K562 (cell line): ENCODE measurements around the gene FAM72C. TPM values are rescaled to one million over a fixed set of nuclear protein-coding genes. Genes with fewer than 3 reads are reported as not detected.
"Not testable (repeated sequence)": the region's sequence is repeated elsewhere in the genome, so short reads cannot be mapped to it uniquely, and the experiment has no call there.

Experiments used
- ATAC-seq: fragments of 200-7000 bp; cut with Tn5 transposase; 3 replicates; pipeline ENCODE4 v1.9.1; 2020; ENCODE audit warnings: moderate library complexity
- BruUV-seq: library from RNA; stranded (reverse); fragments of 400-500 nt; replicated peaks from 2 replicates; lab custom pipeline; 2021; lab: Mats Ljungman, UMichigan
- CTCF ChIA-PET: fragments of 300-600 bp; formaldehyde crosslinking; extraction: SDS; loops from one replicate; lab custom pipeline; 2021; ENCODE audit warnings: low intra/inter-chr PET ratio; lab: Yijun Ruan, JAX
- POLR2A ChIA-PET: fragments of 300-600, 350-650 bp; sonication (Branson Sonifier 250); formaldehyde crosslinking; extraction: SDS; loops from one replicate; lab custom pipeline; 2021; ENCODE audit warnings: antibody characterized with exemption, inconsistent platforms; lab: Yijun Ruan, JAX
- DNase-seq, 4 experiments: peaks; one replicate each; pipeline versions ENCODE4 v3.0.0 to v3.0.0-alpha.2; 2011 to 2018; ENCODE audit warnings: low spot score in 3 of 4, mixed read lengths in 3 of 4; ENCODE audit errors: extremely low read depth in 1 of 4
- FAIRE-seq: peaks from 2 replicates; lab custom pipeline; 2011; peaks lifted over from hg19 to GRCh38; lab: Jason Lieb, UNC
- H2AFZ ChIP-seq: 2 replicates; pipeline ENCODE4 v1.6.0; 2011; ENCODE audit warnings: low read depth, low read length, control low read depth, inconsistent platforms
- H3K27ac ChIP-seq: fragments of 200-600 bp; 3 replicates; pipeline ENCODE4 v1.8.0; 2011; ENCODE audit warnings: low read depth, mild to moderate bottlenecking, control low read depth, inconsistent platforms, low read length, moderate library complexity, mixed read lengths; ENCODE audit errors: extremely low read depth
- H3K27me3 ChIP-seq, 2 experiments: fragments of 300-600 bp in 1 of 2; 2 replicates in 1 of 2; 3 replicates in 1 of 2; pipeline versions ENCODE4 v1.6.0 to v1.8.0; 2011; ENCODE audit warnings: inconsistent platforms in 2 of 2, low read length in 2 of 2, mild to moderate bottlenecking in 1 of 2, mixed read lengths in 1 of 2, moderate library complexity in 1 of 2; ENCODE audit not compliant: control insufficient read depth in 2 of 2, insufficient read depth in 2 of 2
- H3K36me3 ChIP-seq: fragments of 300-600 bp; 3 replicates; pipeline ENCODE4 v1.8.0; 2011; ENCODE audit warnings: mild to moderate bottlenecking, low read length, inconsistent platforms; ENCODE audit not compliant: control insufficient read depth, insufficient read depth
- H3K4me1 ChIP-seq, 2 experiments: fragments of 200-600 bp in 1 of 2; replicated peaks in 1 of 2; 2 replicates in 1 of 2; 3 replicates in 1 of 2; pipeline versions ENCODE4 v1.5.1 to v1.8.0; 2011; ENCODE audit warnings: inconsistent platforms in 2 of 2, low read length in 2 of 2, mild to moderate bottlenecking in 1 of 2, mixed read lengths in 1 of 2, moderate library complexity in 1 of 2; ENCODE audit not compliant: control insufficient read depth in 2 of 2, insufficient read depth in 2 of 2
- H3K4me2 ChIP-seq: 2 replicates; pipeline ENCODE4 v1.6.1; 2011; ENCODE audit warnings: low read length, control low read depth, inconsistent platforms, mixed read lengths; ENCODE audit not compliant: insufficient read depth
- H3K4me3 ChIP-seq: fragments of 200-600 bp; sonication (generic), shearing (Covaris generic); 2 replicates; pipeline ENCODE4 v1.5.1; 2016; ENCODE audit warnings: control low read depth, inconsistent platforms
- H3K79me2 ChIP-seq: fragments of 200-600 bp; 3 replicates; pipeline ENCODE4 v1.8.0; 2011; ENCODE audit warnings: low read length, inconsistent platforms; ENCODE audit not compliant: control insufficient read depth, insufficient read depth
- H3K9ac ChIP-seq, 2 experiments: 2 replicates each; pipeline versions ENCODE4 v1.6.0 to v1.6.1; 2011; ENCODE audit warnings: low read depth in 2 of 2, low read length in 2 of 2, control low read depth in 1 of 2, inconsistent platforms in 1 of 2, mild to moderate bottlenecking in 1 of 2, mixed read lengths in 1 of 2; ENCODE audit not compliant: insufficient read depth in 1 of 2
- H3K9me1 ChIP-seq: one replicate; pipeline ENCODE4 v1.6.0; 2011; ENCODE audit warnings: inconsistent platforms, mild to moderate bottlenecking, low read length, moderate library complexity; ENCODE audit not compliant: control insufficient read depth, insufficient read depth
- H3K9me3 ChIP-seq: replicated peaks from 2 replicates; pipeline ENCODE4 v1.5.1; 2011; ENCODE audit warnings: low read depth, low read length, inconsistent platforms; ENCODE audit not compliant: control insufficient read depth, insufficient read depth
- H4K20me1 ChIP-seq: replicated peaks from 2 replicates; pipeline ENCODE4 v1.6.1; 2011; ENCODE audit warnings: low read length, inconsistent platforms, mixed read lengths; ENCODE audit not compliant: control insufficient read depth, insufficient read depth
- ARID1B ChIP-seq: fragments of 450-650 bp; IDR thresholded peaks from 2 replicates; pipeline ENCODE4 v1.6.1; 2016; ENCODE audit warnings: antibody characterized with exemption, mild to moderate bottlenecking, inconsistent platforms
- CBFA2T2 ChIP-seq: fragments of 450-650 bp; conservative IDR thresholded peaks from 2 replicates; pipeline ENCODE4 v1.6.1; 2017; ENCODE audit warnings: mild to moderate bottlenecking
- CBFA2T3 ChIP-seq: fragments of 450-650 bp; IDR thresholded peaks from 2 replicates; pipeline ENCODE4 v1.6.1; 2017
- CREM ChIP-seq: IDR thresholded peaks from 2 replicates; pipeline ENCODE4 v1.6.1; 2014; ENCODE audit warnings: antibody characterized with exemption, low read depth
- DPF2 ChIP-seq: fragments of 450-650 bp; IDR thresholded peaks from 2 replicates; pipeline ENCODE4 v1.6.1; 2016
- EP300 ChIP-seq: IDR thresholded peaks from 2 replicates; pipeline ENCODE4 v1.6.1; 2012; ENCODE audit warnings: low read length, improper control_type of control experiment
- GATA2 ChIP-seq: sonication (generic); formaldehyde crosslinking; IDR thresholded peaks from 2 replicates; pipeline ENCODE4 v1.4.0; 2020; ENCODE audit warnings: mild to moderate bottlenecking, missing genetic modification reagents
- HDAC3 ChIP-seq: fragments of 450-650 bp; IDR thresholded peaks from 2 replicates; pipeline ENCODE4 v1.6.1; 2018; ENCODE audit warnings: borderline replicate concordance, mild to moderate bottlenecking, moderate library complexity; ENCODE audit not compliant: partially characterized antibody
- KDM1A ChIP-seq, 2 experiments: fragments of 450-650 bp; IDR thresholded peaks; 2 replicates each; pipeline ENCODE4 v1.6.1; 2016; ENCODE audit warnings: mild to moderate bottlenecking in 2 of 2
- NCOR1 ChIP-seq: fragments of 450-650 bp; IDR thresholded peaks from 2 replicates; pipeline ENCODE4 v1.6.1; 2016; ENCODE audit warnings: mild to moderate bottlenecking, moderate library complexity
- POLR2AphosphoS5 ChIP-seq: IDR thresholded peaks from 2 replicates; pipeline ENCODE4 v1.6.1; 2011; ENCODE audit warnings: mild to moderate bottlenecking, low read depth, low read length, moderate library complexity; ENCODE audit not compliant: control insufficient read depth, insufficient read depth
- RCOR1 ChIP-seq, 2 experiments: IDR thresholded peaks; 2 replicates each; pipeline ENCODE4 v1.6.1; 2012; ENCODE audit warnings: low read depth in 2 of 2, low read length in 2 of 2, borderline replicate concordance in 1 of 2, improper control_type of control experiment in 1 of 2
- SMAD4 ChIP-seq: fragments of 250-450 bp; sonication (Bioruptor Pico); conservative IDR thresholded peaks from 2 replicates; pipeline ENCODE4 v1.8.0; 2021; ENCODE audit warnings: inconsistent platforms, mild to moderate bottlenecking, moderate library complexity
- SMARCE1 ChIP-seq: fragments of 450-650 bp; IDR thresholded peaks from 2 replicates; pipeline ENCODE4 v1.7.1; 2016; ENCODE audit warnings: mild to moderate bottlenecking
- SOX6 ChIP-seq: fragments of 450-650 bp; IDR thresholded peaks from 2 replicates; pipeline ENCODE4 v1.6.1; 2014; ENCODE audit warnings: mild to moderate bottlenecking
- TCF3 ChIP-seq: sonication (generic); formaldehyde crosslinking; IDR thresholded peaks from 2 replicates; pipeline ENCODE4 v1.4.0; 2020; ENCODE audit warnings: mild to moderate bottlenecking, missing genetic modification reagents
- TEAD4 ChIP-seq, 2 experiments: sonication (generic) in 1 of 2; formaldehyde crosslinking in 1 of 2; IDR thresholded peaks; 2 replicates each; pipeline versions ENCODE4 v1.6.1 to v1.8.0; 2012 to 2022; ENCODE audit warnings: borderline replicate concordance in 1 of 2, inconsistent platforms in 1 of 2, low read length in 1 of 2, mild to moderate bottlenecking in 1 of 2, missing genetic modification reagents in 1 of 2
- WGBS: fragments of 100-300 bp; shearing (Covaris generic); methylation state at CpG from one replicate; pipeline ENCODE4 v1.1.6; 2016; ENCODE audit warnings: low coverage, mixed read lengths; ENCODE audit not compliant: insufficient coverage; ENCODE audit errors: missing lambda C conversion rate; 5-methylcytosine and 5-hydroxymethylcytosine counted together
- in situ Hi-C: fragments of 300-500 bp; cut with MboI; formaldehyde crosslinking; loops from 4 replicates; pipeline ENCODE4 v1.15.0; 2018; ENCODE audit warnings: inconsistent platforms, mixed read lengths
- intact Hi-C: fragments of 100-400 bp; cut with micrococcal nuclease; formaldehyde crosslinking; loops from 2 replicates; pipeline ENCODE4 v1.14.2; 2022
- polyA plus RNA-seq, 8 experiments: library from polyadenylated mRNA; depleted of rRNA in 4 of 8; stranded (reverse) in 5 of 8; unstranded in 3 of 8; fragments of >200 nt; fragmentation: Nextera tagmentation in 2 of 8; fragmentation: Illumina TruSeq in 1 of 8; extraction: Ambion mirVana in 2 of 8; extraction: Trizol in 1 of 8; gene quantifications; 2 replicates each; pipeline versions ENCODE4 v1.2.1 to v1.2.3, GENCODE V29; 2011 to 2014; ENCODE audit warnings: inconsistent platforms in 1 of 8, missing spikeins in 1 of 8
- total RNA-seq, 7 experiments: library from RNA; depleted of rRNA in 6 of 7; stranded (reverse); fragments of >200 nt in 6 of 7; fragmentation: Illumina TruSeq in 2 of 7; extraction: Trizol in 2 of 7; gene quantifications; 2 replicates each; pipeline versions ENCODE4 v1.2.1 to v1.2.3, GENCODE V29; 2011 to 2021; ENCODE audit warnings: low replicate concordance in 1 of 7
- TF ChIP-seq, protein P1 (sequence below): fragments of 450-650 bp; IDR thresholded peaks from 2 replicates; pipeline ENCODE4 v1.6.1; 2018; ENCODE audit not compliant: partially characterized antibody
- TF ChIP-seq, protein P2 (sequence below): IDR thresholded peaks from 2 replicates; pipeline ENCODE4 v1.6.1; 2014; ENCODE audit warnings: antibody characterized with exemption

FAM72C gene
- total and polyA plus RNA-seq, 9 of the 15 experiments (the other 6 are each of a cell fraction or from before 2014, with no cell fraction given): 4.5 to 43.5 (median 19.6) TPM

- H3K4me1 ChIP-seq; H3K4me2 ChIP-seq; FAIRE-seq; H3K79me2 ChIP-seq; H2AFZ ChIP-seq; H3K4me3 ChIP-seq; BruUV-seq; DNase-seq; H3K9me3 ChIP-seq; CTCF ChIA-PET; H3K9me1 ChIP-seq; H3K27ac ChIP-seq; H3K27me3 ChIP-seq; H3K36me3 ChIP-seq; H4K20me1 ChIP-seq; POLR2A ChIA-PET; in situ Hi-C loops; intact Hi-C loops; H3K9ac ChIP-seq; TF ChIP-seq TEAD4 (CRISPR knock-in tag; IDR thresholded peaks at IDR 0.05; ENCODE audit: borderline replicate concordance): not testable (repeated sequence)
- 0% methylated on average over 5 of the region's 8 CpGs for WGBS
- peak; percentile 97 for ATAC-seq
- peak; percentile 51; the same call in 1 of the 2 replicates for TF ChIP-seq SMARCE1
- TF ChIP-seq NCOR1: peak; percentile 75
- TF ChIP-seq, protein P1, sequence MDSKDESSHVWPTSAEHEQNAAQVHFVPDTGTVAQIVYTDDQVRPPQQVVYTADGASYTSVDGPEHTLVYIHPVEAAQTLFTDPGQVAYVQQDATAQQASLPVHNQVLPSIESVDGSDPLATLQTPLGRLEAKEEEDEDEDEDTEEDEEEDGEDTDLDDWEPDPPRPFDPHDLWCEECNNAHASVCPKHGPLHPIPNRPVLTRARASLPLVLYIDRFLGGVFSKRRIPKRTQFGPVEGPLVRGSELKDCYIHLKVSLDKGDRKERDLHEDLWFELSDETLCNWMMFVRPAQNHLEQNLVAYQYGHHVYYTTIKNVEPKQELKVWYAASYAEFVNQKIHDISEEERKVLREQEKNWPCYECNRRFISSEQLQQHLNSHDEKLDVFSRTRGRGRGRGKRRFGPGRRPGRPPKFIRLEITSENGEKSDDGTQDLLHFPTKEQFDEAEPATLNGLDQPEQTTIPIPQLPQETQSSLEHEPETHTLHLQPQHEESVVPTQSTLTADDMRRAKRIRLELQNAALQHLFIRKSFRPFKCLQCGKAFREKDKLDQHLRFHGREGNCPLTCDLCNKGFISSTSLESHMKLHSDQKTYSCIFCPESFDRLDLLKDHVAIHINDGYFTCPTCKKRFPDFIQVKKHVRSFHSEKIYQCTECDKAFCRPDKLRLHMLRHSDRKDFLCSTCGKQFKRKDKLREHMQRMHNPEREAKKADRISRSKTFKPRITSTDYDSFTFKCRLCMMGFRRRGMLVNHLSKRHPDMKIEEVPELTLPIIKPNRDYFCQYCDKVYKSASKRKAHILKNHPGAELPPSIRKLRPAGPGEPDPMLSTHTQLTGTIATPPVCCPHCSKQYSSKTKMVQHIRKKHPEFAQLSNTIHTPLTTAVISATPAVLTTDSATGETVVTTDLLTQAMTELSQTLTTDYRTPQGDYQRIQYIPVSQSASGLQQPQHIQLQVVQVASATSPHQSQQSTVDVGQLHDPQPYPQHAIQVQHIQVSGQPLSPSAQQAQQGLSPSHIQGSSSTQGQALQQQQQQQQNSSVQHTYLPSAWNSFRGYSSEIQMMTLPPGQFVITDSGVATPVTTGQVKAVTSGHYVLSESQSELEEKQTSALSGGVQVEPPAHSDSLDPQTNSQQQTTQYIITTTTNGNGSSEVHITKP: peak; percentile 63
- TF ChIP-seq, protein P2, sequence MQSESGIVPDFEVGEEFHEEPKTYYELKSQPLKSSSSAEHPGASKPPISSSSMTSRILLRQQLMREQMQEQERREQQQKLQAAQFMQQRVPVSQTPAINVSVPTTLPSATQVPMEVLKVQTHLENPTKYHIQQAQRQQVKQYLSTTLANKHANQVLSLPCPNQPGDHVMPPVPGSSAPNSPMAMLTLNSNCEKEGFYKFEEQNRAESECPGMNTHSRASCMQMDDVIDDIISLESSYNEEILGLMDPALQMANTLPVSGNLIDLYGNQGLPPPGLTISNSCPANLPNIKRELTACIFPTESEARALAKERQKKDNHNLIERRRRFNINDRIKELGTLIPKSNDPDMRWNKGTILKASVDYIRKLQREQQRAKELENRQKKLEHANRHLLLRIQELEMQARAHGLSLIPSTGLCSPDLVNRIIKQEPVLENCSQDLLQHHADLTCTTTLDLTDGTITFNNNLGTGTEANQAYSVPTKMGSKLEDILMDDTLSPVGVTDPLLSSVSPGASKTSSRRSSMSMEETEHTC: 0 out of 2 replicates have a peak, but pooled peaks have one; percentile 16
- TF ChIP-seq CBFA2T2: peak; percentile 84
- peak; percentile 53; the same call in 1 of the 2 replicates for TF ChIP-seq SOX6
- 0 out of 4 replicates have a peak, but pooled peaks of 1 of the 2 experiments have one; percentile 24 for TF ChIP-seq KDM1A (IDR thresholded peaks at IDR 0.05)
- TF ChIP-seq HDAC3: peak; percentile 27
- peak; percentile 82 for TF ChIP-seq GATA2 (CRISPR knock-in tag)
- TF ChIP-seq POLR2AphosphoS5: peak; percentile 39; the same call in 1 of the 2 replicates
- TF ChIP-seq SMAD4: peak; percentile 62
- peak; percentile 59; the same call in 1 of the 2 replicates for TF ChIP-seq DPF2
- peak; percentile 49; the same call in 1 of the 2 replicates for TF ChIP-seq TEAD4 (IDR thresholded peaks at IDR 0.05; ENCODE audit: low read length)
- peak; percentile 23; the same call in 1 of the 2 replicates for TF ChIP-seq CREM
- TF ChIP-seq CBFA2T3: peak; percentile 86
- peak; percentile 88 for TF ChIP-seq ARID1B
- TF ChIP-seq TCF3 (CRISPR knock-in tag): peak; percentile 89
- peak in 1 of 2 experiments; percentile 41; a peak in 1 of 4 replicates for TF ChIP-seq RCOR1 (IDR thresholded peaks at IDR 0.05; ENCODE audit: borderline replicate concordance in 1 of 2, low read depth in 2 of 2, low read length in 2 of 2)
- TF ChIP-seq EP300: peak; percentile 40; the same call in 1 of the 2 replicates
Observed at GRCh38 chr1:144001077-144001476, 29.3 kb upstream of the FAM72C start.
